HepG2 (cell line): Measurements from ENCODE around the gene METTL26. TPM values are rescaled to one million over a fixed set of nuclear protein-coding genes. Genes with fewer than 3 reads are reported as not detected.

ENCODE experiments used
- ATAC-seq: fragments of 200-7000 bp; cut with Tn5 transposase; 3 replicates; pipeline ENCODE4 v1.9.1; 2020; ENCODE audit warnings: mild to moderate bottlenecking, moderate library complexity
- BruUV-seq: library from RNA; stranded (reverse); fragments of 400-500 nt; replicated peaks from 2 replicates; lab custom pipeline; 2021; lab: Mats Ljungman, UMichigan
- CTCF ChIA-PET: fragments of 300-600 bp; formaldehyde crosslinking; extraction: SDS; loops from one replicate; lab custom pipeline; 2021; ENCODE audit warnings: low total read pairs, inconsistent platforms, low intra/inter-chr PET ratio; lab: Yijun Ruan, JAX
- POLR2A ChIA-PET: fragments of 350-600 bp; sonication (Branson Sonifier 250); formaldehyde crosslinking; loops from one replicate; lab custom pipeline; 2020; ENCODE audit warnings: antibody characterized with exemption, inconsistent platforms; lab: Yijun Ruan, JAX
- DNase-seq: peaks from one replicate; pipeline ENCODE4 v3.0.0-alpha.2; 2015; ENCODE audit warnings: low spot score
- FAIRE-seq: peaks from 3 replicates; lab custom pipeline; 2011; peaks lifted over from hg19 to GRCh38; lab: Jason Lieb, UNC
- H2AFZ ChIP-seq: one replicate; pipeline ENCODE4 v1.6.1; 2011; ENCODE audit warnings: low read length, inconsistent platforms
- H3K27ac ChIP-seq: fragments of 300-600 bp; 3 replicates; pipeline ENCODE4 v1.8.0; 2011; ENCODE audit warnings: mixed run types, mild to moderate bottlenecking, mixed read lengths, low read length, inconsistent platforms; ENCODE audit not compliant: insufficient read depth; ENCODE audit errors: extremely low read length
- H3K27me3 ChIP-seq, 2 experiments: fragments of 200-600 bp in 1 of 2; 2 replicates in 1 of 2; 3 replicates in 1 of 2; pipeline versions ENCODE4 v1.6.0 to v1.8.0; 2011; ENCODE audit warnings: low read length in 2 of 2, mild to moderate bottlenecking in 2 of 2, moderate library complexity in 2 of 2, inconsistent platforms in 1 of 2; ENCODE audit not compliant: insufficient read depth in 2 of 2, control insufficient read depth in 1 of 2
- H3K36me3 ChIP-seq, 2 experiments: fragments of 200-600 bp in 1 of 2; replicated peaks in 1 of 2; 2 replicates in 1 of 2; 3 replicates in 1 of 2; pipeline versions ENCODE4 v1.5.1 to v1.8.0; 2011; ENCODE audit warnings: low read length in 2 of 2, inconsistent platforms in 1 of 2; ENCODE audit not compliant: insufficient read depth in 2 of 2, control insufficient read depth in 1 of 2
- H3K4me1 ChIP-seq: 2 replicates; pipeline ENCODE4 v1.5.1; 2012; ENCODE audit warnings: low read length, inconsistent platforms; ENCODE audit not compliant: insufficient read depth
- H3K4me2 ChIP-seq: 2 replicates; pipeline ENCODE4 v1.6.0; 2011; ENCODE audit warnings: low read depth, low read length, inconsistent platforms
- H3K4me3 ChIP-seq, 3 experiments: fragments of 200-600 bp in 1 of 3; sonication (generic), shearing (Covaris generic) in 1 of 3; replicated peaks in 1 of 3; 2 replicates each; pipeline ENCODE4 v1.5.1; 2011 to 2016; ENCODE audit warnings: low read length in 3 of 3, inconsistent platforms in 2 of 3, low read depth in 2 of 3, mild to moderate bottlenecking in 2 of 3, control low read depth in 1 of 3, mixed read lengths in 1 of 3; ENCODE audit not compliant: insufficient read depth in 1 of 3
- H3K79me2 ChIP-seq: one replicate; pipeline ENCODE4 v1.6.1; 2011; ENCODE audit warnings: low read length, inconsistent platforms; ENCODE audit not compliant: insufficient read depth
- H3K9ac ChIP-seq: 2 replicates; pipeline ENCODE4 v1.6.0; 2011; ENCODE audit warnings: mild to moderate bottlenecking, low read depth, low read length, inconsistent platforms; ENCODE audit not compliant: insufficient read depth
- H3K9me3 ChIP-seq: 2 replicates; pipeline ENCODE4 v1.5.1; 2012; ENCODE audit warnings: mild to moderate bottlenecking, low read length
- H4K20me1 ChIP-seq: 2 replicates; pipeline ENCODE4 v1.6.0; 2011; ENCODE audit warnings: inconsistent platforms, mild to moderate bottlenecking, low read length, moderate library complexity; ENCODE audit not compliant: insufficient read depth
- BRCA1 ChIP-seq: sonication (generic); formaldehyde crosslinking; IDR thresholded peaks from 2 replicates; pipeline ENCODE4 v1.4.0; 2020; ENCODE audit warnings: missing genetic modification reagents
- GABPB1 ChIP-seq: IDR thresholded peaks from 2 replicates; pipeline ENCODE4 v1.6.1; 2016; ENCODE audit warnings: mild to moderate bottlenecking, missing genetic modification reagents, moderate library complexity, missing compliant biosample characterization
- HNRNPL ChIP-seq: fragments of 200-400 bp; formaldehyde crosslinking; IDR thresholded peaks from 2 replicates; pipeline ENCODE4 v1.6.1; 2017; ENCODE audit warnings: mild to moderate bottlenecking, low read depth, low read length
- KLF13 ChIP-seq: sonication (generic); formaldehyde crosslinking; IDR thresholded peaks from 2 replicates; pipeline ENCODE4 v1.4.0; 2020; ENCODE audit warnings: mild to moderate bottlenecking, missing genetic modification reagents
- MEF2D ChIP-seq: sonication (generic); formaldehyde crosslinking; IDR thresholded peaks from 2 replicates; pipeline ENCODE4 v1.5.1; 2020; ENCODE audit warnings: mild to moderate bottlenecking, missing genetic modification reagents
- MTA1 ChIP-seq: sonication (generic); formaldehyde crosslinking; IDR thresholded peaks from 2 replicates; pipeline ENCODE4 v1.4.0; 2020; ENCODE audit warnings: missing genetic modification reagents, mild to moderate bottlenecking, borderline replicate concordance
- NFRKB ChIP-seq: fragments of 450-650 bp; IDR thresholded peaks from 2 replicates; pipeline ENCODE4 v1.6.1; 2017
- POLR2AphosphoS5 ChIP-seq: IDR thresholded peaks from 2 replicates; pipeline ENCODE4 v1.6.1; 2012; ENCODE audit warnings: low read depth, low read length
- RARG ChIP-seq: sonication (generic); formaldehyde crosslinking; IDR thresholded peaks from 2 replicates; pipeline ENCODE4 v1.4.0; 2020; ENCODE audit warnings: low read depth, mild to moderate bottlenecking, missing genetic modification reagents
- RBFOX2 ChIP-seq: fragments of 200-400 bp; formaldehyde crosslinking; IDR thresholded peaks from 2 replicates; pipeline ENCODE4 v1.6.1; 2017; ENCODE audit warnings: low read depth, mild to moderate bottlenecking, low read length
- SAFB2 ChIP-seq: sonication (generic); formaldehyde crosslinking; IDR thresholded peaks from 2 replicates; pipeline ENCODE4 v1.5.1; 2020; ENCODE audit warnings: missing genetic modification reagents, low read depth, mild to moderate bottlenecking, borderline replicate concordance
- SETDB1 ChIP-seq: sonication (generic); formaldehyde crosslinking; IDR thresholded peaks from 2 replicates; pipeline ENCODE4 v1.5.1; 2020; ENCODE audit warnings: missing genetic modification reagents, mild to moderate bottlenecking, borderline replicate concordance
- ZC3H13 ChIP-seq: sonication (generic); formaldehyde crosslinking; IDR thresholded peaks from 2 replicates; pipeline ENCODE4 v1.8.1; 2023; ENCODE audit warnings: mild to moderate bottlenecking, missing genetic modification reagents, moderate library complexity
- ZC3H4 ChIP-seq: sonication (generic); formaldehyde crosslinking; IDR thresholded peaks from 2 replicates; pipeline ENCODE4 v1.4.0; 2020; ENCODE audit warnings: missing genetic modification reagents, borderline replicate concordance
- ZMAT3 ChIP-seq: sonication (generic); formaldehyde crosslinking; conservative IDR thresholded peaks from 2 replicates; pipeline ENCODE4 v1.7.0; 2021; ENCODE audit warnings: missing genetic modification reagents
- ZNF253 ChIP-seq: sonication (generic); formaldehyde crosslinking; IDR thresholded peaks from 2 replicates; pipeline ENCODE4 v1.8.0; 2022; ENCODE audit warnings: mild to moderate bottlenecking, missing genetic modification reagents, borderline replicate concordance
- ZNF292 ChIP-seq: sonication (generic); formaldehyde crosslinking; IDR thresholded peaks from 2 replicates; pipeline ENCODE4 v1.8.1; 2022; ENCODE audit warnings: mild to moderate bottlenecking, low read depth, missing genetic modification reagents, borderline replicate concordance
- ZNF670 ChIP-seq: sonication (generic); formaldehyde crosslinking; IDR thresholded peaks from 2 replicates; pipeline ENCODE4 v1.8.0; 2022; ENCODE audit warnings: mild to moderate bottlenecking, missing genetic modification reagents, borderline replicate concordance
- ZNF749 ChIP-seq: sonication (generic); formaldehyde crosslinking; IDR thresholded peaks from 2 replicates; pipeline ENCODE4 v1.8.0; 2022; ENCODE audit warnings: mild to moderate bottlenecking, missing genetic modification reagents, moderate library complexity, borderline replicate concordance
- WGBS: methylation state at CpG from one replicate; pipeline ENCODE4 v1.1.6; 2017; ENCODE audit warnings: low lambda C conversion rate; 5-methylcytosine and 5-hydroxymethylcytosine counted together
- in situ Hi-C: cut with HindIII; loops from 2 replicates; pipeline ENCODE4 v1.10.0; 2017; ENCODE audit warnings: low pct_unique_long_range_greater_than_20kb; ENCODE audit not compliant: extremely low pct_ligation_motif_present
- intact Hi-C: fragments of 100-400 bp; cut with micrococcal nuclease; formaldehyde crosslinking; loops from one replicate; pipeline ENCODE4 v1.10.0; 2022; ENCODE audit not compliant: unreplicated experiment
- polyA plus RNA-seq, 8 experiments: library from polyadenylated mRNA; depleted of rRNA in 3 of 8; stranded (reverse) in 7 of 8; unstranded in 1 of 8; fragments of >200 nt; fragmentation: Illumina TruSeq in 4 of 8; extraction: Trizol in 4 of 8; gene quantifications; 2 replicates each; pipeline versions ENCODE4 v1.2.1 to v1.2.3, GENCODE V29; 2011 to 2016; ENCODE audit warnings: low read depth in 4 of 8, missing spikeins in 1 of 8, mixed read lengths in 1 of 8; ENCODE audit not compliant: insufficient read depth in 1 of 8
- total RNA-seq, 5 experiments: library from RNA; depleted of rRNA; stranded (reverse); fragments of >200 nt; fragmentation: Illumina TruSeq; extraction: Trizol; gene quantifications; 2 replicates each; pipeline ENCODE4 v1.2.3, GENCODE V29; 2016; ENCODE audit warnings: low read depth in 1 of 5
- TF ChIP-seq, protein P1 (sequence below): IDR thresholded peaks from 2 replicates; pipeline ENCODE4 v1.6.1; 2012; ENCODE audit warnings: low read depth, low read length, improper control_type of control experiment

Gene METTL26
- total and polyA plus RNA-seq, 2 of the 13 experiments (the other 11 are each of a cell fraction or from before 2014, with no cell fraction given), result 65.5 to 70.1 TPM

DNA sequence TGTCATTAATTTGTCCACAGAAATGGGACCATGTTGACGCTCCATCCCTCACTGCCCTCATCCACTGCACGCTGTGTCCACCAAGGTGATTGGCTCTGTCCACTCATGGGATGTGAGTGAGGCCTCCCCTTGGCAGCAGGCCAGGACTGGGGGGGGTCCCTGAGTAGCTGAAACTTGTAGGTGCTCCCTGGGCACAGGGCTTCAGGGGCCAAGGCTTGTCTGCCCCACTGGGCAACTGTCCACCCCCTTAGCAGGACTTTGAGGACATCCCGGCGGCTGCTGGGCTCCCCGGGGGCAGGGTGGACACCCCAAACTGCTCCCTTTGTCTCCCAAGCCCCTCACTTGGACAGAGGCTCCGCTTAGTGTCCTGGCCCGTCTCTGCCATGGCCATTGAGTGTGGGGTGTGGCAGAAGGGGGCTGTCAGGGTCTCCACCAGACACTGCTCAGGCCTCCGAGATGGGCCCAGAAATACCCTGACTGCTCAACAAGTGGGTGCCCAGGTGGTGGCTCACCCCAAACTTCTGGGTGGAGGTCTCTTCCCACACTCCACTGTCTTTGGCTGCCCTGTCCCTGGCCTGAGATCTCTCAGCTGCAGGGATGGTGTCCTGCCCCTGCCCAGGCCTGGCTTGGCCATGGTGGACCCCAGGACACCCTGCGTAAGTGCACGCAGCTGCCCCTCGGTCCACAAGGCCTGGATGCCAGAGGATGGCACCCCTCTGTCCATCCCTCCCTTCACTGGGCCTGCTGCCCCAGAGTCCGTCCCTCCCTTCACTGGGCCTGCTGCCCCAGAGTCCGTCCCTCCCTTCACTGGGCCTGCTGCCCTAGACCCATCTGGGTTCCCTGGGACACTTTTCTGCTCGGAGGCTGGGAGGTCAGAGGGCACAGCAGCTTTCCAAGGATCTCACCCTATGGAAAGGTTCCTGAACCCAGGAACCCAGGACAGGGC, 49.2 kb downstream of the METTL26 start (continued):
- TF ChIP-seq MTA1 (CRISPR knock-in tag) (peak; percentile 24; the same call in 1 of the 2 replicates), POLR2AphosphoS5 (peak; percentile 23; the same call in 1 of the 2 replicates), ZC3H4 (peak; percentile 68; the same call in 1 of the 2 replicates), RBFOX2 (0 out of 2 replicates have a peak, but pooled peaks have one; percentile 32), KLF13 (CRISPR knock-in tag) (0 out of 2 replicates have a peak, but pooled peaks have one; percentile 23), SAFB2 (CRISPR knock-in tag) (peak; percentile 44; the same call in 1 of the 2 replicates), SETDB1 (CRISPR knock-in tag) (no peak), GABPB1 (CRISPR knock-in tag) (0 out of 2 replicates have a peak, but pooled peaks have one; percentile 21), BRCA1 (CRISPR knock-in tag) (no peak), ZC3H13 (peak; percentile 60; the same call in 1 of the 2 replicates)

DNA sequence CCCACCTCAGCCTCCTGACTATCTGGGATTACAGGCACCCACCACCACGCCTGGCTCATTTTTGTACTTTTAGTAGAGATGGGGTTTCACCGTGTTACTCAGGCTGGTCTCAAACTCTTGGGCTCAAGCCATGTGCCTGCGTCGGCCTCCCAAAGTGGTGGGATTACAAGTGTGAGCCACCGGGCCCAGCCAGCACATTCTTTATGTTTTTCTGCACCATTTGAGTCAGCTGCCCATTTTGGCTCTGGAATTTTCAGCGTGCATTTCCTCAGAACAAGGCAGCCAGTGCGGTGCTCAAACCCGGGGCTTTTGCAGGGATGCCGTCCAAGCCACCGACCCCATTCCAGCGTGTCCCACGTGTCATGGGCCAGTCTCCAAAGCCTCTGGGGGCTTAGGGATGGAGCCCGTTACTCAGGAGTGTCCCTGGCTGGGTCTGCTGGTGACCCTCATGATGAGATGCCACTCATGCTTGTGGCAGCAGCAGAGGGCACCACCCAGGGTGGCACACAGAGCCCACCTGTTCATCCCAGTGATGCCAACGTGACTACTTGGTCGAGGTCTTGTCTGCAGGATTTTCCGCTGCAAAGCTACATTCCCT, 50.0 kb downstream of the METTL26 start:
- H3K9ac ChIP-seq, result no peak overlapping the region
- no peaks in the 10 kb centered on the region for H3K27me3 ChIP-seq
- H2AFZ ChIP-seq, result no peak overlapping the region
- ChIA-PET POLR2A (interaction anchor here (1.2 to 1.5 kb wide), 2 partner anchors 9 to 52 kb away, joined by 3 to 5 read pairs; no protein-coding TSS in a partner anchor), CTCF (interaction anchor here (1.2 kb wide), 1 partner anchor 195 kb away, joined by 3 read pairs; no protein-coding TSS in a partner anchor)
- ATAC-seq, result no peak
- H3K4me2 ChIP-seq, result no peak overlapping the region
- H4K20me1 ChIP-seq, result peaks cover 12% of the 10 kb centered on the region; the same call in 1 of the 2 replicates
- no peaks in the 10 kb centered on the region for H3K9me3 ChIP-seq
- BruUV-seq, result no TSS peak
- 40% methylated on average over 11 of the region's 16 CpGs for WGBS
- no peak overlapping the region for H3K4me3 ChIP-seq
- in situ Hi-C loops, result no loop called here
- no peak for FAIRE-seq
- no peak overlapping the region for H3K27ac ChIP-seq
- intact Hi-C loops, result loop anchor here (10.0 kb wide), 1 partner anchor 59 kb away; the partner anchor contains the start of genes MCRIP2 and WDR90
- DNase-seq, result no peak
- H3K36me3 ChIP-seq, result no peaks in the 10 kb centered on the region
- peaks cover 39% of the 10 kb centered on the region for H3K4me1 ChIP-seq
- H3K79me2 ChIP-seq, result peaks cover 20% of the 10 kb centered on the region
- TF ChIP-seq ZNF749 (CRISPR knock-in tag) (no peak), ZMAT3 (no peak), ZNF670 (CRISPR knock-in tag) (no peak), ZNF292 (no peak), ZNF253 (CRISPR knock-in tag) (no peak), NFRKB (no peak), RARG (no peak), MEF2D (no peak), HNRNPL (peak; percentile 68; the same call in 1 of the 2 replicates)
- TF ChIP-seq, protein P1, sequence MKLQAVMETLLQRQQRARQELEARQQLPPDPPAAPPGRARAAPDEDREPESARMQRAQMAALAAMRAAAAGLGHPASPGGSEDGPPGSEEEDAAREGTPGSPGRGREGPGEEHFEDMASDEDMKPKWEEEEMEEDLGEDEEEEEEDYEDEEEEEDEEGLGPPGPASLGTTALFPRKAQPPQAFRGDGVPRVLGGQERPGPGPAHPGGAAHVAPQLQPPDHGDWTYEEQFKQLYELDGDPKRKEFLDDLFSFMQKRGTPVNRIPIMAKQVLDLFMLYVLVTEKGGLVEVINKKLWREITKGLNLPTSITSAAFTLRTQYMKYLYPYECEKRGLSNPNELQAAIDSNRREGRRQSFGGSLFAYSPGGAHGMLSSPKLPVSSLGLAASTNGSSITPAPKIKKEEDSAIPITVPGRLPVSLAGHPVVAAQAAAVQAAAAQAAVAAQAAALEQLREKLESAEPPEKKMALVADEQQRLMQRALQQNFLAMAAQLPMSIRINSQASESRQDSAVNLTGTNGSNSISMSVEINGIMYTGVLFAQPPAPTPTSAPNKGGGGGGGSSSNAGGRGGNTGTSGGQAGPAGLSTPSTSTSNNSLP, result no peak
